HEK293 (cell line): ENCODE measurements around the gene CRYGN.
A peak's percentile ranks its signal among the peaks of the same experiment; 100 is the strongest.

ENCODE experiments used
- CTCF ChIA-PET: fragments of 350-600 bp; formaldehyde crosslinking; extraction: SDS; loops from one replicate; lab custom pipeline; 2021; ENCODE audit warnings: antibody characterized with exemption; lab: Yijun Ruan, JAX
- POLR2A ChIA-PET: fragments of 300-600 bp; formaldehyde crosslinking; extraction: SDS; loops from one replicate; lab custom pipeline; 2020; ENCODE audit warnings: antibody characterized with exemption, inconsistent platforms; lab: Yijun Ruan, JAX
- H3K27ac ChIP-seq: fragments of 200-500 bp; sonication (Bioruptor generic); 2 replicates; pipeline ENCODE4 v1.5.1; 2014; ENCODE audit warnings: low read depth, low read length, control low read depth, inconsistent platforms; ENCODE audit errors: extremely low read depth
- H3K36me3 ChIP-seq, 2 experiments: fragments of 200-500 bp in 1 of 2; sonication (Bioruptor generic) in 1 of 2; 1 replicate in 1 of 2; 2 replicates in 1 of 2; pipeline ENCODE4 v1.5.1; 2014 to 2017; ENCODE audit warnings: inconsistent platforms in 2 of 2, low read length in 2 of 2; ENCODE audit not compliant: control insufficient read depth in 2 of 2, insufficient read depth in 1 of 2
- H3K4me1 ChIP-seq: fragments of 200-500 bp; sonication (Bioruptor generic); 2 replicates; pipeline ENCODE4 v1.5.1; 2014; ENCODE audit warnings: mild to moderate bottlenecking, low read length, inconsistent platforms; ENCODE audit not compliant: control insufficient read depth, insufficient read depth
- H3K4me3 ChIP-seq: 2 replicates; pipeline ENCODE4 v1.5.1; 2011; ENCODE audit warnings: low read depth, mild to moderate bottlenecking, control low read depth, low read length, moderate library complexity
- H3K9me3 ChIP-seq: fragments of 200-500 bp; sonication (Bioruptor generic); 2 replicates; pipeline ENCODE4 v1.5.1; 2014; ENCODE audit warnings: low read depth, low read length, inconsistent platforms; ENCODE audit not compliant: control insufficient read depth, insufficient read depth
- CTCF ChIP-seq: fragments of 450-650 bp; formaldehyde crosslinking; IDR thresholded peaks from 2 replicates; pipeline ENCODE4 v1.5.1; 2016; ENCODE audit warnings: missing biosample characterization, missing genetic modification characterization
- GLI4 ChIP-seq: fragments of 450-650 bp; formaldehyde crosslinking; IDR thresholded peaks from 2 replicates; pipeline ENCODE4 v1.5.1; 2016; ENCODE audit warnings: missing biosample characterization, missing genetic modification characterization
- GLIS2 ChIP-seq: fragments of 450-650 bp; formaldehyde crosslinking; IDR thresholded peaks from 2 replicates; pipeline ENCODE4 v1.5.1; 2016; ENCODE audit warnings: missing biosample characterization, missing genetic modification characterization
- HOXD13 ChIP-seq: sonication (generic); formaldehyde crosslinking; IDR thresholded peaks from 2 replicates; pipeline ENCODE4 v1.8.0; 2022; ENCODE audit warnings: missing genetic modification reagents, borderline replicate concordance
- INSM2 ChIP-seq: fragments of 450-650 bp; formaldehyde crosslinking; IDR thresholded peaks from 2 replicates; pipeline ENCODE4 v1.5.1; 2016; ENCODE audit warnings: missing biosample characterization, missing genetic modification characterization
- KLF16 ChIP-seq: fragments of 450-650 bp; formaldehyde crosslinking; IDR thresholded peaks from 2 replicates; pipeline ENCODE4 v1.5.1; 2017; ENCODE audit warnings: missing biosample characterization, missing genetic modification characterization
- KLF8 ChIP-seq: fragments of 450-650 bp; formaldehyde crosslinking; IDR thresholded peaks from 2 replicates; pipeline ENCODE4 v1.5.1; 2016; ENCODE audit warnings: missing biosample characterization, missing genetic modification characterization
- MZF1 ChIP-seq: fragments of 450-650 bp; formaldehyde crosslinking; IDR thresholded peaks from 2 replicates; pipeline ENCODE4 v1.5.1; 2017; ENCODE audit warnings: missing biosample characterization, missing genetic modification characterization, borderline replicate concordance
- OVOL3 ChIP-seq: fragments of 450-650 bp; formaldehyde crosslinking; IDR thresholded peaks from 2 replicates; pipeline ENCODE4 v1.5.1; 2016; ENCODE audit warnings: missing biosample characterization, missing genetic modification characterization
- SCRT1 ChIP-seq: fragments of 450-650 bp; formaldehyde crosslinking; IDR thresholded peaks from 2 replicates; pipeline ENCODE4 v1.5.1; 2016; ENCODE audit warnings: missing biosample characterization, missing genetic modification characterization, borderline replicate concordance
- SCRT2 ChIP-seq: fragments of 450-650 bp; formaldehyde crosslinking; IDR thresholded peaks from 2 replicates; pipeline ENCODE4 v1.5.1; 2016; ENCODE audit warnings: missing biosample characterization, missing genetic modification characterization
- SETDB1 ChIP-seq: IDR thresholded peaks from one replicate; pipeline ENCODE4 v1.6.1; 2017; ENCODE audit warnings: mild to moderate bottlenecking, low read length, moderate library complexity, mixed read lengths; ENCODE audit not compliant: insufficient read length
- SP2 ChIP-seq: fragments of 450-650 bp; formaldehyde crosslinking; IDR thresholded peaks from 2 replicates; pipeline ENCODE4 v1.5.1; 2016; ENCODE audit warnings: missing biosample characterization, missing genetic modification characterization
- ZBTB21 ChIP-seq: fragments of 450-650 bp; formaldehyde crosslinking; IDR thresholded peaks from 2 replicates; pipeline ENCODE4 v1.5.1; 2017; ENCODE audit warnings: missing biosample characterization, missing genetic modification characterization
- ZNF112 ChIP-seq: fragments of 450-650 bp; formaldehyde crosslinking; IDR thresholded peaks from 2 replicates; pipeline ENCODE4 v1.5.0; 2017; ENCODE audit warnings: missing biosample characterization, missing genetic modification characterization
- ZNF121 ChIP-seq: fragments of 450-650 bp; formaldehyde crosslinking; IDR thresholded peaks from 2 replicates; pipeline ENCODE4 v1.5.1; 2016; ENCODE audit warnings: missing biosample characterization, missing genetic modification characterization
- ZNF133 ChIP-seq: fragments of 450-650 bp; formaldehyde crosslinking; IDR thresholded peaks from 2 replicates; pipeline ENCODE4 v1.5.1; 2016; ENCODE audit warnings: missing biosample characterization, missing genetic modification characterization
- ZNF138 ChIP-seq: fragments of 450-650 bp; formaldehyde crosslinking; IDR thresholded peaks from 2 replicates; pipeline ENCODE4 v1.5.1; 2016; ENCODE audit warnings: missing biosample characterization, missing genetic modification characterization, borderline replicate concordance
- ZNF169 ChIP-seq: fragments of 450-650 bp; formaldehyde crosslinking; IDR thresholded peaks from 2 replicates; pipeline ENCODE4 v1.5.1; 2016; ENCODE audit warnings: missing biosample characterization, missing genetic modification characterization
- ZNF211 ChIP-seq: fragments of 450-650 bp; formaldehyde crosslinking; IDR thresholded peaks from 2 replicates; pipeline ENCODE4 v1.5.1; 2016; ENCODE audit warnings: low read depth, missing biosample characterization, missing genetic modification characterization
- ZNF23 ChIP-seq: fragments of 450-650 bp; formaldehyde crosslinking; IDR thresholded peaks from 2 replicates; pipeline ENCODE4 v1.5.1; 2016; ENCODE audit warnings: missing biosample characterization, missing genetic modification characterization, borderline replicate concordance
- ZNF24 ChIP-seq: fragments of 450-650 bp; formaldehyde crosslinking; IDR thresholded peaks from 2 replicates; pipeline ENCODE4 v1.5.1; 2016; ENCODE audit warnings: missing biosample characterization, missing genetic modification characterization
- ZNF341 ChIP-seq: fragments of 450-650 bp; formaldehyde crosslinking; IDR thresholded peaks from 2 replicates; pipeline ENCODE4; 2016; ENCODE audit warnings: low read depth, missing biosample characterization, missing genetic modification characterization
- ZNF366 ChIP-seq: fragments of 450-650 bp; formaldehyde crosslinking; conservative IDR thresholded peaks from 2 replicates; pipeline ENCODE4 v1.5.1; 2016; ENCODE audit warnings: missing biosample characterization, missing genetic modification characterization
- ZNF416 ChIP-seq: fragments of 450-650 bp; formaldehyde crosslinking; IDR thresholded peaks from 2 replicates; pipeline ENCODE4 v1.5.1; 2016; ENCODE audit warnings: missing biosample characterization, missing genetic modification characterization
- ZNF48 ChIP-seq: fragments of 450-650 bp; formaldehyde crosslinking; IDR thresholded peaks from 2 replicates; pipeline ENCODE4 v1.5.1; 2016; ENCODE audit warnings: missing biosample characterization, missing genetic modification characterization
- ZNF513 ChIP-seq: fragments of 450-650 bp; IDR thresholded peaks from 2 replicates; pipeline ENCODE4 v1.5.1; 2018; ENCODE audit warnings: missing biosample characterization, missing genetic modification characterization
- ZNF610 ChIP-seq: fragments of 450-650 bp; formaldehyde crosslinking; IDR thresholded peaks from 2 replicates; pipeline ENCODE4 v1.5.1; 2016; ENCODE audit warnings: missing biosample characterization, missing genetic modification characterization, borderline replicate concordance

Gene CRYGN

DNA sequence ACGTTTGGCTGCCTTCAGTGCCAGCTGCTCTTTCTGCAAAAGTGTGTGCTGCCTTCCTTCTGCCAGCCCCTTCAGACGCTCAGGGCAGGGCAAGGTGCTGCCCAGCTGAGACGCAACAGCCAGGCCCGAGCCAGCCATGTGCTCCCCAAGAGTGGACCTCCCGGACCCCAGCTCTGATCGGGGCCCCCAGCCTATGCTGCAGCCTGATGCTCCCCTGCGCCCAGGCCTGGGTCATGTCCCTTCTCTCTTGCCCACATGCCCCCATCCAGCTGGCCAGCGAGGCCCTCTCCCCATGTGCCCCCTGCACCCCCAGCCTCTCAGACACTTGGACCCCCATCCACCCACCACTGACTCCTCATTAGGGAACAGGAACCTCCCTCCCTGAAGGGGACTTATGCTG is 47.9 kb downstream of the CRYGN start:
- Histone ChIP-seq H3K4me1 (no peaks in the 10 kb centered on the region), H3K9me3 (no peaks in the 10 kb centered on the region), H3K36me3 (no peaks in the 10 kb centered on the region)
- CTCF ChIA-PET: no interaction called here
- TF ChIP-seq GLIS2 (tag by site-specific recombination): 0 out of 2 replicates have a peak, but pooled peaks have one; percentile 23
- no peak for TF ChIP-seq INSM2 (tag by site-specific recombination)
- TF ChIP-seq, all 188 proteins: peak for 1
- H3K4me3 ChIP-seq: no peak overlapping the region
- H3K27ac ChIP-seq: no peak overlapping the region
- POLR2A ChIA-PET: no interaction called here

- POLR2A ChIA-PET: no interaction called here
- no peak overlapping the region for H3K27ac ChIP-seq
Observed at GRCh38 chr7:151391358-151391730, 48.6 kb downstream of the CRYGN start.

GRCh38 chr7:151390598-151391357 is 49.2 kb downstream of the CRYGN start:
- no peaks in the 10 kb centered on the region for H3K9me3 ChIP-seq
- ChIA-PET POLR2A (no interaction called here), CTCF (no interaction called here)
- no peak overlapping the region for H3K27ac ChIP-seq
- TF ChIP-seq KLF16 (no peak), SCRT2 (tag by site-specific recombination) (peak; percentile 91), SP2 (tag by site-specific recombination) (no peak), SCRT1 (tag by site-specific recombination) (peak; percentile 70; the same call in 1 of the 2 replicates), ZNF24 (no peak), ZNF341 (tag by site-specific recombination) (peak; percentile 54), ZBTB21 (tag by site-specific recombination) (no peak), MZF1 (no peak), CTCF (no peak)
- no peaks in the 10 kb centered on the region for H3K4me1 ChIP-seq
- no peak overlapping the region for H3K4me3 ChIP-seq
- no peaks in the 10 kb centered on the region for H3K36me3 ChIP-seq

More at GRCh38 chr7:151391358-151391730, 48.6 kb downstream of the CRYGN start:
- H3K36me3 ChIP-seq: no peaks in the 10 kb centered on the region
- no peak for TF ChIP-seq ZNF138
- TF ChIP-seq ZNF121 (tag by site-specific recombination): no peak
- no peak for TF ChIP-seq ZNF366
- TF ChIP-seq HOXD13: no peak
- no peak for TF ChIP-seq ZNF211 (tag by site-specific recombination)
- no peak for TF ChIP-seq ZNF112
- TF ChIP-seq ZNF610 (tag by site-specific recombination): no peak
- no peak for TF ChIP-seq ZNF513 (tag by site-specific recombination)
- no peak for TF ChIP-seq SETDB1
- TF ChIP-seq ZNF169 (tag by site-specific recombination): no peak
- no peak for TF ChIP-seq ZNF48 (tag by site-specific recombination)
- no peak for TF ChIP-seq KLF8 (tag by site-specific recombination)
- TF ChIP-seq GLI4: no peak
- TF ChIP-seq ZNF133: no peak
- no peak for TF ChIP-seq ZNF416 (tag by site-specific recombination)
- no peak for TF ChIP-seq ZNF23 (tag by site-specific recombination)
- no peak for TF ChIP-seq OVOL3 (tag by site-specific recombination)
- TF ChIP-seq ZNF24: no peak
- TF ChIP-seq, all 188 proteins: peak for 0
- H3K4me3 ChIP-seq: no peak overlapping the region
- H3K9me3 ChIP-seq: no peaks in the 10 kb centered on the region
- CTCF ChIA-PET: no interaction called here
- H3K4me1 ChIP-seq: no peaks in the 10 kb centered on the region
